Vagina (tissue), 2 donors: ENCODE data around the gene ELP4. TPM values are rescaled to one million over a fixed set of nuclear protein-coding genes. Genes with fewer than 3 reads are reported as not detected.

Source experiments
- DNase-seq, 2 donors: peaks; one replicate each; pipeline ENCODE4 v3.0.0-alpha.2; 2017; ENCODE audit errors: extremely low spot score in 2 of 2
- H3K27ac ChIP-seq: fragments of 200-600 bp; sonication (generic); one replicate; pipeline ENCODE4 v1.5.1; 2019
- H3K27me3 ChIP-seq: fragments of 200-600 bp; sonication (generic); one replicate; pipeline ENCODE4 v1.5.1; 2019
- H3K36me3 ChIP-seq, 2 donors: fragments of 200-600 bp; sonication (generic); one replicate each; pipeline ENCODE4 v1.5.1; 2017 to 2019
- H3K4me1 ChIP-seq: fragments of 200-600 bp; sonication (generic); one replicate; pipeline ENCODE4 v1.5.1; 2019
- H3K4me3 ChIP-seq, 2 donors: fragments of 200-600 bp; sonication (generic); 1 replicate in 1 of 2; 2 replicates in 1 of 2; pipeline ENCODE4 v1.5.1; 2016 to 2019
- H3K9me3 ChIP-seq: fragments of 200-600 bp; sonication (generic); one replicate; pipeline ENCODE4 v1.5.1; 2019
- POLR2A ChIP-seq, 2 donors: fragments of 450-650 bp; IDR thresholded peaks; one replicate each; pipeline ENCODE4 v1.6.1; 2017; ENCODE audit warnings: antibody characterized with exemption in 2 of 2, mild to moderate bottlenecking in 2 of 2, moderate library complexity in 2 of 2
- POLR2AphosphoS5 ChIP-seq, 2 donors: sonication (generic); formaldehyde crosslinking; IDR thresholded peaks; one replicate each; pipeline ENCODE4 v1.9.0; 2017; ENCODE audit warnings: antibody characterized with exemption in 2 of 2, mild to moderate bottlenecking in 2 of 2, low read depth in 1 of 2; ENCODE audit not compliant: insufficient read depth in 1 of 2
- intact Hi-C: fragments of 100-400 bp; cut with DNase I; formaldehyde crosslinking; loops from one replicate; pipeline ENCODE4 v1.15.1; 2023
- total RNA-seq: library from RNA; depleted of rRNA; stranded (reverse); fragments of >200 nt; gene quantifications from one replicate; pipeline ENCODE4 v1.2.3, GENCODE V29; 2016
- TF ChIP-seq, protein P1 (sequence below), 3 experiments: fragments of 450-650 bp in 2 of 3; fragments of 200-600 bp in 1 of 3; sonication (generic) in 1 of 3; IDR thresholded peaks; one replicate each; pipeline ENCODE4 v1.5.1; 2017 to 2019; ENCODE audit warnings: antibody characterized with exemption in 3 of 3, mild to moderate bottlenecking in 2 of 3, moderate library complexity in 2 of 3

The ELP4 gene
- total RNA-seq, 1 donor from 2014 or later: 23.3 TPM

DNA sequence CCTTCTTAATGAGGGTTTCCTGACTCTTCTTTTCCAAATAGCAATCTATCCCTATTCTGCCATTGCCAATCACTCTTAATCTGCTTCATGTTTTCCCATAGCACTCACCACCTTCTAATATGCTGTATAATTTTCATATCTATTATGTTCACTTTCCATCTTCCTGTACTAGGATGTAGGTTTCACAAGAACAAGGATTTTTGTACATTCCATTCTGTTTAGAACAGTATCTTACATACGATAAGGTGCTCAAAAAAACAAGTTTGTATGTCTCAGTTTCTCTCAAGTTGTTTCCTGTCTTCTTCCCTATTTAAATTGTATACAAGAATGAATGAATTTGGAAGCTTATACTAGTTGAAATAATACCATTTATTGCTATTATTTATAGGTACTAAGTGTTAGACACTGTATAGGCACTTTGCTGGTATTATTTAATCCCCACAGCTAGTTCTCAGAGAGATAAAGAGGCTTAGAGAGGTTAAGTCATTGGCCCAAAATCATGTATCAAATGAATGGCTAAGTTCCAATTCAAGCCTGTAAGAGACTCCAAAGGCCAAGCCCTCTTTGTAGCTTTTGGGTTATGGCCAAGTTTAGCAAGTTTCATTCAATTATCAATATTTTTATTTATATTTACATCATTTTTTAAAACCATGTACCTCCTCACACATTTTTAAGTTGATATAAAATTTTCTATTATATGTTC is 166.9 kb downstream of the ELP4 start:
- H3K36me3 ChIP-seq: no peaks in the 10 kb centered on the region
- no peaks in the 10 kb centered on the region for H3K27me3 ChIP-seq
- intact Hi-C loops: no loop called here
- no peaks in the 10 kb centered on the region for H3K9me3 ChIP-seq
- H3K4me1 ChIP-seq: no peaks in the 10 kb centered on the region
- TF ChIP-seq, protein P1, sequence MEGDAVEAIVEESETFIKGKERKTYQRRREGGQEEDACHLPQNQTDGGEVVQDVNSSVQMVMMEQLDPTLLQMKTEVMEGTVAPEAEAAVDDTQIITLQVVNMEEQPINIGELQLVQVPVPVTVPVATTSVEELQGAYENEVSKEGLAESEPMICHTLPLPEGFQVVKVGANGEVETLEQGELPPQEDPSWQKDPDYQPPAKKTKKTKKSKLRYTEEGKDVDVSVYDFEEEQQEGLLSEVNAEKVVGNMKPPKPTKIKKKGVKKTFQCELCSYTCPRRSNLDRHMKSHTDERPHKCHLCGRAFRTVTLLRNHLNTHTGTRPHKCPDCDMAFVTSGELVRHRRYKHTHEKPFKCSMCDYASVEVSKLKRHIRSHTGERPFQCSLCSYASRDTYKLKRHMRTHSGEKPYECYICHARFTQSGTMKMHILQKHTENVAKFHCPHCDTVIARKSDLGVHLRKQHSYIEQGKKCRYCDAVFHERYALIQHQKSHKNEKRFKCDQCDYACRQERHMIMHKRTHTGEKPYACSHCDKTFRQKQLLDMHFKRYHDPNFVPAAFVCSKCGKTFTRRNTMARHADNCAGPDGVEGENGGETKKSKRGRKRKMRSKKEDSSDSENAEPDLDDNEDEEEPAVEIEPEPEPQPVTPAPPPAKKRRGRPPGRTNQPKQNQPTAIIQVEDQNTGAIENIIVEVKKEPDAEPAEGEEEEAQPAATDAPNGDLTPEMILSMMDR (IDR thresholded peaks at IDR 0.05): no peak
- TF ChIP-seq POLR2A (IDR thresholded peaks at IDR 0.05) (no peak), POLR2AphosphoS5 (IDR thresholded peaks at IDR 0.05; ENCODE audit: insufficient read depth in 1 of 2, low read depth in 1 of 2) (no peak)
- no peak overlapping the region for H3K27ac ChIP-seq
- H3K4me3 ChIP-seq: no peak overlapping the region
- DNase-seq: no peak

DNA sequence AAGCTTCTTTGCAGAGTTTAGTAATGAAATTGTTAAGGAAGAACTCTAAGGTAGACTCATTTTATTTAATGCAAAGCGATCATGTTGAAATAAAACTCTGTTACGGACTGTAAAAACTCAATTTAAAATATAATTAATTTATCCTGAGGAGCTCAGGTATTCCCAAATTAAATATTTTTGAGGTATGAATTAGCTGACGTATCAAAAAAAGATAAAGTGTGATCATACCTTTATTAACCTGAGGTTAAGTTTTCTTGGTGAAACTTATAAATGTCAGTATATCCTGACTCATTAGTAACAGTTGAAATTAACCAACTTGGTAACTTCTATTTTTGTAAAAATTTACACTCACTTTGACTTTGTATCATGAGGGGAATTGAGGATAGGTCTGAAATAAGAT is 171.2 kb downstream of the ELP4 start:
- H3K36me3 ChIP-seq: no peaks in the 10 kb centered on the region
- no peak for DNase-seq
- no peaks in the 10 kb centered on the region for H3K4me1 ChIP-seq
- H3K27ac ChIP-seq: no peak overlapping the region
- no peak overlapping the region for H3K4me3 ChIP-seq
- TF ChIP-seq POLR2AphosphoS5 (IDR thresholded peaks at IDR 0.05; ENCODE audit: insufficient read depth in 1 of 2, low read depth in 1 of 2): no peak
- TF ChIP-seq POLR2A (IDR thresholded peaks at IDR 0.05): no peak
- TF ChIP-seq, protein P1 (IDR thresholded peaks at IDR 0.05): no peak
- H3K9me3 ChIP-seq: no peaks in the 10 kb centered on the region
- intact Hi-C loops: no loop called here
- no peaks in the 10 kb centered on the region for H3K27me3 ChIP-seq

DNA sequence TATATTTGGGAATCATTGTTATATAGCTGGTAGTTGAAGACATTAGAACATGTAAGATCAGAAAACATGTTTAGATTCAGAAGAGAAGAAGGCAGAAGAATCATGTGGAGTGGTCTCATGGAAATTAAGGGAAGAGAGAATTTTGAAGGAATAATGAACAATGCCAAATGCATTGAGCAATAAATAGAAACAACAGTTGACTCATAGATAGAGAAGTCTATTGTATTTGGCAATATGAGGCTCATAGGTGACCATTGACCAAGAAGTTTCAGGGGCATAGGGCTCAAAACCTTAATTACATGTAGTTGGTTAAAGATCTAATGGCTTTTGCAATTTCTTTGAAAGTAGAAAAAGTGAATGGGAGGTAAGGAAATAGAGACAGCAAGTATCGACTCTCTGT is 177.7 kb downstream of the ELP4 start:
- DNase-seq: no peak
- Histone ChIP-seq H3K27ac (no peak overlapping the region), H3K4me1 (no peaks in the 10 kb centered on the region), H3K4me3 (no peak overlapping the region), H3K9me3 (no peaks in the 10 kb centered on the region), H3K27me3 (no peaks in the 10 kb centered on the region), H3K36me3 (no peaks in the 10 kb centered on the region)
- TF ChIP-seq POLR2A (IDR thresholded peaks at IDR 0.05) (no peak), POLR2AphosphoS5 (IDR thresholded peaks at IDR 0.05; ENCODE audit: insufficient read depth in 1 of 2, low read depth in 1 of 2) (no peak)
- TF ChIP-seq, protein P1 (IDR thresholded peaks at IDR 0.05): no peak
- intact Hi-C loops: no loop called here

DNA sequence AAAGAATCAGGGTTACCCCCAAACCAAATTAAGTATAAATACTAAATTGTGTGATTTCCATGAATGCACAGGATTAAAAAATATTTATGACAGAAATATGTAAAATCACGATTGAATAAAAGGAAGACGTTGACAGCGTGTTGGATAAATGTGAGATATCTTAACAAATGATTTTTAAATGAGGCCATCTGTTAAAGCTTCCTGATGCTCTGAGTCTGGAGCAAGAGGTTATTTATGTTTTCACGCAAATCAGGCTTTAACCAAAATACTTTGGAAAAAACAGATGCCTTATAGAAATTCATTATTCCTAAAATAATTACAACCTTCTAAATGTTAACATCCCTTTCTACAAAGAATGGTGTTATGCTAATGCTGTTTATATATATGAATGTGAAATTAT is 178.3 kb downstream of the ELP4 start:
- intact Hi-C loops: no loop called here
- DNase-seq: no peak
- no peak overlapping the region for H3K4me3 ChIP-seq
- TF ChIP-seq POLR2AphosphoS5 (IDR thresholded peaks at IDR 0.05; ENCODE audit: insufficient read depth in 1 of 2, low read depth in 1 of 2): no peak
- no peak for TF ChIP-seq POLR2A (IDR thresholded peaks at IDR 0.05)
- TF ChIP-seq, protein P1 (IDR thresholded peaks at IDR 0.05): no peak
- no peaks in the 10 kb centered on the region for H3K4me1 ChIP-seq
- no peaks in the 10 kb centered on the region for H3K9me3 ChIP-seq
- no peak overlapping the region for H3K27ac ChIP-seq
- no peaks in the 10 kb centered on the region for H3K27me3 ChIP-seq
- no peaks in the 10 kb centered on the region for H3K36me3 ChIP-seq

DNA sequence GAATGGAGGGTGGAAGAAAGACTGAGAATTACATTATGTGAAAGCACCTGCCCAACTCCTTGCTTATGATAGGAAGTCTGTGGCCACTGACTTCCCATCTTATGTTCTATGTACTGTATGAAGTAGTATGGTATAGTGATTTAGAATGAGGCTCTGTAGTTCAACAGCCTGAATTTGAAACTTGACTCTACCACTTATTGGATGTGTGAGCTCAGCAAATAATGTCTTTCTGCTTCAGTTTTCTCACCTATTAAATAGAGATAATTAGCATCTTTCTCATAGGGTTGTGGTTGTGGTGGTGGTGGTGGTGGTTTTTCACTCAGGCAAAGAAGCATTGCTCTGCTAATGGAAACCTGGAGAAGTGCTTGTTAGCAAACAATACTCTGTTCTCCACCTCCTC is 180.0 kb downstream of the ELP4 start:
- TF ChIP-seq, protein P1 (IDR thresholded peaks at IDR 0.05): no peak
- TF ChIP-seq POLR2AphosphoS5 (IDR thresholded peaks at IDR 0.05; ENCODE audit: insufficient read depth in 1 of 2, low read depth in 1 of 2): no peak
- TF ChIP-seq POLR2A (IDR thresholded peaks at IDR 0.05): no peak
- Histone ChIP-seq H3K4me1 (no peaks in the 10 kb centered on the region), H3K27me3 (no peaks in the 10 kb centered on the region), H3K27ac (no peak overlapping the region), H3K4me3 (no peak overlapping the region), H3K36me3 (no peaks in the 10 kb centered on the region), H3K9me3 (no peaks in the 10 kb centered on the region)
- no peak for DNase-seq
- intact Hi-C loops: no loop called here
